IMR-90 (cell line): ENCODE data around the gene PCP4L1. TPM values are rescaled to one million over a fixed set of nuclear protein-coding genes. Genes with fewer than 3 reads are reported as not detected.
A peak's percentile ranks its signal among the peaks of the same experiment; 100 is the strongest.

Source experiments
- CTCF ChIP-seq: conservative IDR thresholded peaks from 2 replicates; pipeline ENCODE4 v1.5.1; 2012; ENCODE audit warnings: mild to moderate bottlenecking, low read depth, low read length, improper control_type of control experiment
- polyA plus RNA-seq, 3 experiments: library from polyadenylated mRNA; depleted of rRNA; stranded (reverse); fragments of >200 nt; gene quantifications; 2 replicates each; pipeline ENCODE4 v1.2.3, GENCODE V29; 2012; ENCODE audit warnings: low replicate concordance in 1 of 3
- total RNA-seq: library from RNA; depleted of rRNA; stranded (reverse); fragments of >200 nt; gene quantifications from 2 replicates; pipeline ENCODE4 v1.2.3, GENCODE V29; 2012

The PCP4L1 gene
- total and polyA plus RNA-seq, 2 of the 4 experiments (the other 2 are of a cell fraction), result not detected

GRCh38 chr1:161225534-161226319, 32.8 kb upstream of the PCP4L1 start, which contains the start of gene TOMM40L (continued):
- peak; percentile 70 for TF ChIP-seq CTCF
